KOPT-K1 (cell line): Measurements from ENCODE around the gene DRD4.

Experiments
- H3K27ac ChIP-seq: fragments of 200-600 bp; sonication (generic); 2 replicates; pipeline ENCODE4 v1.5.1; 2016; ENCODE audit warnings: antibody characterized with exemption, mild to moderate bottlenecking, low read depth, low read length; ENCODE audit not compliant: poor library complexity, severe bottlenecking
- H3K36me3 ChIP-seq: fragments of 200-600 bp; sonication (generic); 2 replicates; pipeline ENCODE4 v1.5.1; 2017; ENCODE audit warnings: antibody characterized with exemption, mild to moderate bottlenecking, low read length, moderate library complexity; ENCODE audit not compliant: insufficient read depth
- H3K9me3 ChIP-seq: fragments of 200-600 bp; sonication (generic); 2 replicates; pipeline ENCODE4 v1.5.1; 2017; ENCODE audit warnings: antibody characterized with exemption, low read length, mild to moderate bottlenecking; ENCODE audit not compliant: insufficient read depth, poor library complexity, severe bottlenecking

Gene DRD4

DNA sequence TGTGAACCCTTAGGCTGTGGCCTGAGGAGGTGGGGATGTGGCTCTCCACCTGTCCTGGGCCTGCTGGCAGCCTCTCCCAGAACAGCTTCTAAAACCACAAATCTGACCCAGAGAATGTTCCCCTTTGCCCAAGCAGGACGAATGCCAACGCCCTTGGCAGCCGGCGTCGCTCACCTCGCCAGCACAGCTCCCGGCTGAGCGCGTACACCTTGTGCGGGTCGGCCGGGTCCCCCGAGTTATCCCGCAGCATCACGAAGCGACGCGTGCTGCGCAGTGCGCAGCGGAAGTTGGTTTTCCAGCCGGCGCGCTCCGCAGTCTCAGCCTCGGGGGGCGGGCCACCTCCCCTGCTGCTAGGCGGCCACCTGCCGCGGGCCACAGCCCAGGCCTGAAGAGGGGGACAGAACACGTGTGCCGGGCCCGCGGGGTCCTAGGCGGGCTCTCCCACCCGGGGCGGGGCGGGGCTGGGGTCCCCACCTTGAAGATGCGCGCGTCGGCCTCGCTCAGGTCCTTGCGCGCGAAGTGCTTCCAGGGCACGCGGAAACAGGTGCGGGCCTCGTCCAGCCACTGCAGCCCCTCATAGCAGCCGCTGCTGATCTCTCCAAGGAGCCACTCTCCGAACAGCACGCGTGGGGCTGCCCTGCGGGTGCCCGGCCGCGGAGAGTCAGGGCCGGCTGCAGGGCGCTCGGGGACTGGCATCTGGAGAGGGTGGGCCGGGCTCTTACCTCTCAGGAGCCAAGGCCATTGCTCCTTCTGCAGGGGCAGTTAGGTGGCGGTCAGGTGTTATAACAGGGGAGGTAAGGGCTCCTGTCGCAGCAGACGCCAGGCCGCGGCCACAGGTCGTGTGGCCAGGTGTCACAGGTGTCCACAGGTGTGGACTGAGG is 22.2 kb upstream of the DRD4 start:
- Histone ChIP-seq H3K36me3 (peaks cover 59% of the 10 kb centered on the region), H3K27ac (peak overlapping the region; percentile 79), H3K9me3 (no peaks in the 10 kb centered on the region)

DNA sequence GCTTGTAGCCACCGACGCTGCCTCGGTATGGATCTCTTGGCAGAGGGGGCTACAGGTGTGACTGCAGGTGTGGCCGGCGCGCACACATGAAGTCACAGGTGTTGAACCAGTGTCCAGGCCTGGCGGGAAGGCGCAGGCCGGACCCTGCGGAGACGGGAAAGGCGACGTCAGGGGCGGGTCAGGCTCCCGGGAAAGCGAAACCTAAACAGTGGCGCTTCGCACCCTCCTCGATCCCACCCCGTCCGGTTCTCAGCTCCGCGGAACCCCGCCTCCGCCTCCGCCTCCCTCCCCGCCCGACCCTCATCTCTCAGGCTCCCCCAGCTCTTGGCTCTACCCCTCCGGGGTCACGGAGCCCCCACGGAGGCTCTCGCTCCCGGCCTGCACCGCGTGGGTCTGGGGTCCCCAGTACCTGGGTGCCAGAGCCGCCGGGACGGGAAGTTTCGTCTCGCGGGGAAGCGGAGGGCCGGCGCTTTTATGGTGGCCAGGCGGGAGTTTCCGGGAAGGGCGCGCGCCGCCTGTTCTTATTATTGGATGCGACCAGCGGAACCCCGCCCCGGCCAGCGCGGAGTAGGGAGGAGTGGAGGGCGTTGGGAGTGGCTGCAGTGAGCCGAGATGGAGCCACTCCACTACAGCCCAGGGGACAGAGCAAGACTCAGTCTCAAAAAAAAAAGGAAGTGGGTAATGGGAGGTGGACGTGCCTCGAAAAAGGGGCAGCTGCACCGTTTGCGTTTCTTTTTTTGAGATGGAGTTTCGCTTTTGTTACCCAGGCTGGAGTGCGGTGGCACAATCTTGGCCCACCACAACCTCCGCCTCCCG is 21.4 kb upstream of the DRD4 start, which contains the start of gene IRF7:
IRF7 (minus strand) TSS at position 447 of the 816 bp plus-strand sequence. CDS start 586 bp downstream, outside the sequence.
- H3K36me3 ChIP-seq: peaks cover 50% of the 10 kb centered on the region
- no peaks in the 10 kb centered on the region for H3K9me3 ChIP-seq
- H3K27ac ChIP-seq: peak within 1 kb of the TSS; percentile 79

DNA sequence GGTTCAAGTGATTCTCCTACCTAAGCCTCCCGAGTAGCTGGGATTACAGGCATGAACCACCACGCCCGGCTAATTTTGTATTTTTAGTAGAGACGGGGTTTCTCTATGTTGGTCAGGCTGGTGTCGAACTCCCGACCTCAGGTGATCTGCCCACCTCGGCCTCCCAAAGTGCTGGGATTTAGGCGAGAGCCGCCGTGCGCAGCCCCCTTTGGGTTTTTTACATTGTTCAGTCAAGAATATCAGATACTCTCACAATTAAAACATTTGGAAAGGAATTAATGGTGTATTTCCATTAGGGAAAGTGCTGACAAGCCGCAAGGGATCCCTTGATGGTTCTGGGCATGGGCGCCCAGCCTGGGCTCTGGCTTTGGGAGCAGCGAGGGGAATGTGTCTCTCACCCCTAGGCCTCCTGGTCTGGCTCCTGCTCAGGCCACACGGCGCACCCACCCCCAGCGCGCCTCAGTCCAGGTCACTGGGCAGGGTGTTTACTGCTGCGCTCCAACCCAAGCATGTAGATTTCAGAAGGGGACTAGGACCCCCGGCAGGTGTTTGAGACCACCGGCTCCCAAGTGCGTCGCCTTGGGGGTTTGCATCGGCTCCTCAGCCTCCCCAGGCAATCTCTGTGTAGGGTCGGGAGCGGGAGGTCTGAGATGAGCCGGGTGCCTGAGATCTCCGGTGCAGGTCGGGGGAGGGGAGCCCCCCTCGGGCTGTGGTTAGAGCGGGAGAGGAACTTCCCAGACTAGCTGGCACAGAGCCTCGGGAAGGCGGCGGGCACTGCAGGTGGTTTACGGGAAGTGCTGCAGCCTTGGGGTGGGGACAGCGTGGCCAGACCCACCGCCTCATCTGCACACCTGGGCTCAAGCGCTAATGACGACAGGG is 20.5 kb upstream of the DRD4 start:
- Histone ChIP-seq H3K36me3 (peaks cover 42% of the 10 kb centered on the region), H3K9me3 (no peaks in the 10 kb centered on the region), H3K27ac (peak overlapping the region; percentile 79)

DNA sequence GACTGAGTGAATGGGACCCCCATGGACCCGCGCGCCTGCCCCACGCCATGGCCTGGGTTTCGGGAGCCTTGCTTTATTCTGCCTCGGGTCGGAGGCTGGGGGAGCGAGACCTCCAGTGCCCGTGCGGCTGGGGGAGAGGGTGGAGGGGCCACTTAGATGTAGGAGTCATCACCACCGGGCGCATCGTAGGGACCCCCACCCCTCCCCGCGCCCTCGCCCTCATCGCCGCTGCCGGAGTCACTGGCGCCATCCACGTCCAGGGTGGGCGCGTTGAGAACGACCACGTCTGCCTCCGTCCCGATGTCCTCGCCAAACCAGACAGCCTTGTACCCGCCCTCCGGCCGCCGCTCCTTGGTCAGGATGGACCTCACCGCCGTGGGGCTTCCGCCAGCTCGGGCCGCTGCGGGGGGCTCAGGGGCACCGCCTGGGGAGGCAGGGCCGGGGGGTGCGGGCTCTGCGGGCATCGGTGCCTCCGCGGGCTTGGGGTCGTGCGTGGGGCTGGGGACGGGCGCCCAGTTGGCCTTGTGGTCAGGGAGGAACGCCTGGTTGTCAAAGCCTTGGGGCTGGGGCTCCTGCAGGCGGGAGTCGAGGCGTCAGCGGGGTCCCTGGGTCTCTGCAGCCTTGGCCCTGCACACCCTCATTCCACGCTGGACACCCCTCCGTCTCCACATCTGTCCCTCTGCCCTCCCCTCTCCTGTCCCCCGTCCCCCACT is 19.7 kb upstream of the DRD4 start:
- Histone ChIP-seq H3K9me3 (no peaks in the 10 kb centered on the region), H3K27ac (no peak overlapping the region), H3K36me3 (peaks cover 34% of the 10 kb centered on the region)

DNA sequence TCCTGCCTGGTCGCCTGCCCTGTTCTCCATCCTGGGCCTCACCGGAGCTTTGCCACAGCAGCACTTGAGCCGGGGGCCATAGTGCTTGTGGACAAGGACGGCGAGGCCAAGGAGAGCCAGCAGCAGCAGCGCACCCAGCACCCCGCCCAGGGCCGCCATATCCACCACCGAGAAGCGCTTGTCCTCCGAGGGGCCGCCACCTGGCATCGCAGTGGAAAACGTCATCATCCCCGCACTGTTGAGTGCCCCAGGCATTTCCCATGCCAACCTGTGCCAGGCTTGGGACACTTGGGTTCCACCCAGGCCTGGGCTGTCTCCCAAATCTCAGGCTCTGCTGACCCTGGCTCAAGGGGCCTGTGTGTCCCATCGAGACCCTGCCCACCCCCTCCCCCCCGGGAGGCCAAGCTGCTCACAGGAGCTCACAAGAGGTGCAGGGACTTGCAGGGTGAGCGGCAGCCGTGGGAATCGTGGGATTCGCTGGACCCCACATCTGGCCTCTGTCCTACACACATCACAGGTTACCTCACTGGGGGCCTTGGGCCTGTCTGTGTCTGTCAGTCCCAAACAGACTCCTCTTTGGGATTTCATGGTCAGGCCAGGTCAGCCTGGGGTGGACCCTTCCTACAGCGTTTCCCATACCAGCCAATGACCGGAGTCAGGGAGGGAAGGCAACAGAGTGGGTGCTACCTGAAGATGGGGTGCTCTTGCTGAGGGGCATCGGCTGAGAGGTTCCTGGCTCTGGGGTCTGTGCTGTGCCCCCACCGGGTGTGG is 19.0 kb upstream of the DRD4 start:
- Histone ChIP-seq H3K36me3 (peaks cover 27% of the 10 kb centered on the region; the same call in 1 of the 2 replicates), H3K9me3 (no peaks in the 10 kb centered on the region), H3K27ac (no peak overlapping the region)

DNA sequence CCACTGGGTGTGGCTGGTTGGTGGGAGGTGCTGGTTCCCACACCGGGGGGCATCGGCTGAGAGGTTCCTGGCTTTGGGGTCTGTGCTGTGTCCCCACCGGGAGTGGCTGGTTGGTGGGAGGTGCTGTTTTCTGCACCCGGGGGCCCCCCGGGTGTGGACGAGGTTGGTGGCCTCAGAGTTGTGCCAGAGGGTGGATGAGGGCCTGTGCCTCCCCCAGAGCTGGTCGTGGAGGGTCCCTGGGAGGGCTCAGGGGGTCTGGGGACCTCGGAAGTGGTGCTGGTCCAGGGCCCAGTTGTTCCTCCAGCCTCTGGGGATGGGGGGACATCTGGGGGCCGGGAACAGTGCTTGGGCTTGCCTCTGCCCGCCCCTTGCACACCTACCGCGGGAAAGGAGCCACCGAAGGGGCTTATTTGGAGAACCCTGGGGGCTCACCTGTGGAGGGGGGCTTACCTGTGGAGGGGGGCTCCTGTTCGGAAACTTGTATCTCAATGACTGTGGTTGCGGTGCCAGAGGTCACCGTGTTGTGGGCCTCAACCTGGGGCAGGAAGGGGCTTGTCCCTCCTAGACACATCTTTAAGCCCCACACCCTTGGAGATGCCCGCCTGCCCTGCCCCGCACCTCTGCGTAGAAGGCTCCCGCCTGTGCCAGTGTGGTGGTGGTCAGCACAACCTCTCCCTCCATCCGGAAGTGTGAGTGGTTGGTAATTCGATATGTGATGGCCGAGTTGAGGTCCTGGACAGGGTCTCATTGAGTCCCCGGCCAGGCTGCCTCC is 18.0 kb upstream of the DRD4 start:
- H3K27ac ChIP-seq: no peak overlapping the region
- H3K9me3 ChIP-seq: no peaks in the 10 kb centered on the region
- H3K36me3 ChIP-seq: peaks cover 23% of the 10 kb centered on the region; the same call in 1 of the 2 replicates

DNA sequence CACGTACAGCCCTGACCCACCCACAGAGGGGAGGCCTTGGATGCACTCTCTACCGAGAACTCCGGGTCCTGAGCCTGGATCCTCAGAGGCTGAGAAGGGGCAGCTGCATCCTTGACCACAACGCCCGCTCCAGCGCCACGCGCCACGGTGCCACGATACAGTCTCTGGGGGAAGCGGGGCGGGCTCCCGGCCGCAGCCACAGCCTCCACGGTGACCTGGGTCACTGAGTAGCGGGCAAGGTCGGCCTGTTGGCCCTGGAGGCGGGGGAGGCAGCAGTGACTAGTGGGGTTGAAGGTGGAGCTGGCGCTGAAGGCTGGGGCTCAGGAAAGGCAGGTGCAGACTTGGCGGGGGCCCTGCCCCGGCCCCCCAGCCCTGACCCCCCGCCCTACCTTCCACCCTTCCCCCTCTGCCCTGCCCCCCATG is 17.4 kb upstream of the DRD4 start:
- no peaks in the 10 kb centered on the region for H3K9me3 ChIP-seq
- H3K27ac ChIP-seq: no peak overlapping the region
- H3K36me3 ChIP-seq: peaks cover 18% of the 10 kb centered on the region; the same call in 1 of the 2 replicates

DNA sequence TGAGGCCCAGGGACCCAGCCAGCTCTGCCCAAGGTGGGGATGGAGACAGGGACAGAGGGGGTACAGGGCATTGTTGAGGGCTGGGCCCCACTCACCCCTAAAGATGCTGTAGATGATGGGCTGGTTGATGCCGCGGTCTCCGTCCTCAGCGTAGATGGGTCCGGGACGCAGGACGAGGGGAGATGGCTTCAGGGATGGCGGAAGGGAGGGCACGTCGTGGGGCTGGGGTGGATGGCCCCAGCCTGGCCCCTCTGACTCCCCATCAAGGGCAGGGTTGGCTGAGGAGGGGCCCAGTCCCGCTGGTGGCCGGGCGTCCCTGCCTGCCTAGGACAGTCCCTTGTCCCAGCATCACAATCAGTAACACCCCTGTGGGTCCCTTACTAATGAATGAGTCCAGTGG is 16.9 kb upstream of the DRD4 start:
- no peak overlapping the region for H3K27ac ChIP-seq
- H3K36me3 ChIP-seq: peaks cover 18% of the 10 kb centered on the region; the same call in 1 of the 2 replicates
- H3K9me3 ChIP-seq: no peaks in the 10 kb centered on the region

DNA sequence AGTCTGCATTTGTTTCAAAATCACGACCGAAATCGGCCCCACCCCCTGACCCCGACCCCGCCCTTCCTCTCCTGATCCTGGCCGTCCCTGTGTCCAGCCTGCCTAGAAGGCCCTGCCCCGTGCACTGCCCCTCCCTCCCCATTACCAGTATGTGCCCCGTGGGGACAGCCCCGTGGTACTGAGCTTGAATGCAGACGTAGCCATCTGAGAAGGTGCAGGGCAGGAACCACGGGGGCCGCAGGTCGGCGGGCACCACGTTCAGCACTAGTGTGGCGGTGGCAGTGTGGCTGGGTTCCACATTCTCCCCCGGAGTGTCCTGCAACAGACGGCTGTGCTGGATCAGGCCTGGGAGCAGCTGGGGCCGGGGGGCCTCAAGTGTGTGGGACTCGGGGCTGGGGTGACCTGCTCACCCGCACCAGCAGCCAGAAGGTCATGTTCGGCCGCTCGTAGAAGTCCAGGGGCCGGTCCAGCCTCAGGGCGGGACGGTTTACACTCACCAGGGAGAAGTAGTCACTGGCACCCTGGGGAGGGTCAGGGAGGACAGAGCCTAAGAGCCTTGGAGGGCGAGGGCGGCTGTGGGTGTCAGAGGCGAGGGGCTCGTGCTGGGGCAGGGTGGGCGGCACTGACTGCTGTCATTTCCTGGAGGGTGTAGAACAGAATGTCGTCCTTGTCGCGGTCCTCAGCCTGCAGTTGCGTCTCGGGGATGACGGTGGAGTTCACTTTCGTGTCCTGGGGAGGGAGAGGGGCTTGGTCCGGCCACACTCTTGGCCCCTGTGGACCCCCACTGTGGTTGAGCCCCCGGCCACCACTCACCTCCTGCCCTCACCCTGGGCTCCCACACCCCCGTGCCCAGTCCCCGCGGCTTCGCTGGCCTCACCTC is 15.9 kb upstream of the DRD4 start:
- Histone ChIP-seq H3K9me3 (no peaks in the 10 kb centered on the region), H3K36me3 (peaks cover 18% of the 10 kb centered on the region; the same call in 1 of the 2 replicates), H3K27ac (no peak overlapping the region)

DNA sequence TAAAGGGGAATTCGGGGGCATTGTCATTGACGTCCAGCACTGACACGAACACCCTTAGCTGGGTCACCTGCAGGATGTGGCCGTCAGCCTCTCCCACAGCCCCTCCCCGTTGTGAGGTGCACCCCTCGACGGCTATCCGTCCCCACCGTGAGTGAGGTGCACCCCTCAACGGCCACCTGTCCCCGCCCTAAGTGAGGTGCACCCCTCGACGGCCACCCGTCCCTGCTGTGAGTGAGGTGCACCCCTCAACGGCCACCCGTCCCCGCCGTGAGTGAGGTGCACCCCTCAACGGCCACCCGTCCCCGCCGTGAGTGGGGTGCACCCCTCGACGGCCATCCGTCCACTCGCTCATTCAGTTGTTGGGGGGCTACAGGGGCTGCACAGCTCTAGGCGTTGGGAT is 15.2 kb upstream of the DRD4 start:
- peaks cover 18% of the 10 kb centered on the region; the same call in 1 of the 2 replicates for H3K36me3 ChIP-seq
- no peak overlapping the region for H3K27ac ChIP-seq
- H3K9me3 ChIP-seq: no peaks in the 10 kb centered on the region

DNA sequence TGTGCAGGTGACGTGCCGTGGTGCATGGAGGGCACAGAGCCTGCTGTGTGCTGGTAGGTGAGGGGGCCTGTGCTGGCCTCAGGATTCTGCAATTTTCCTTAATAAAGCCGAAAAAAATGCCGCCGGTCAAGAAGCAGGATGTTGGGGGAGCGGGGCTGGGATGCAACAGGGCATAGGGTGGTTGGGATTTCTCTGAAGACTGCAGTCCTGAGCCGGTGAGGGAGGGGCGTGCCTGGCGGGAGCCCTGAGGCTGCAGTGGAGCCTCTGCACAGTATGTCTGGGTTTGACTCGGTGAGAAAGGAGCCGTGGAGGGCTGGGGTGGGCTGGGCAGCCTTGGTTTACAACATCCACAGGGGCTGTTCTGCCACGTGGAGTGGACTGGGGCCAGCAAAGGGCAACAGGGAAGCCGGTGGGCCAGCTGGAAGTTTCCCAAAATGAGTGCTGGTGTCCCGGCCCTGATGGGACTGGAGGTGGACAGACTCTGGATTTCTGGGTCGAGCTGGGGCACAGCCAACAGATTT is 13.7 kb upstream of the DRD4 start:
- H3K36me3 ChIP-seq: peaks cover 4% of the 10 kb centered on the region; the same call in 1 of the 2 replicates
- no peaks in the 10 kb centered on the region for H3K9me3 ChIP-seq
- no peak overlapping the region for H3K27ac ChIP-seq
